ENCODE results near the gene TIMM10. TPM values are rescaled to one million over a fixed set of nuclear protein-coding genes. Genes with fewer than 3 reads are reported as not detected.

The TIMM10 gene, protein sequence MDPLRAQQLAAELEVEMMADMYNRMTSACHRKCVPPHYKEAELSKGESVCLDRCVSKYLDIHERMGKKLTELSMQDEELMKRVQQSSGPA
- total RNA-seq, result 22.7 and 34.0 TPM in 2 replicates

DNA sequence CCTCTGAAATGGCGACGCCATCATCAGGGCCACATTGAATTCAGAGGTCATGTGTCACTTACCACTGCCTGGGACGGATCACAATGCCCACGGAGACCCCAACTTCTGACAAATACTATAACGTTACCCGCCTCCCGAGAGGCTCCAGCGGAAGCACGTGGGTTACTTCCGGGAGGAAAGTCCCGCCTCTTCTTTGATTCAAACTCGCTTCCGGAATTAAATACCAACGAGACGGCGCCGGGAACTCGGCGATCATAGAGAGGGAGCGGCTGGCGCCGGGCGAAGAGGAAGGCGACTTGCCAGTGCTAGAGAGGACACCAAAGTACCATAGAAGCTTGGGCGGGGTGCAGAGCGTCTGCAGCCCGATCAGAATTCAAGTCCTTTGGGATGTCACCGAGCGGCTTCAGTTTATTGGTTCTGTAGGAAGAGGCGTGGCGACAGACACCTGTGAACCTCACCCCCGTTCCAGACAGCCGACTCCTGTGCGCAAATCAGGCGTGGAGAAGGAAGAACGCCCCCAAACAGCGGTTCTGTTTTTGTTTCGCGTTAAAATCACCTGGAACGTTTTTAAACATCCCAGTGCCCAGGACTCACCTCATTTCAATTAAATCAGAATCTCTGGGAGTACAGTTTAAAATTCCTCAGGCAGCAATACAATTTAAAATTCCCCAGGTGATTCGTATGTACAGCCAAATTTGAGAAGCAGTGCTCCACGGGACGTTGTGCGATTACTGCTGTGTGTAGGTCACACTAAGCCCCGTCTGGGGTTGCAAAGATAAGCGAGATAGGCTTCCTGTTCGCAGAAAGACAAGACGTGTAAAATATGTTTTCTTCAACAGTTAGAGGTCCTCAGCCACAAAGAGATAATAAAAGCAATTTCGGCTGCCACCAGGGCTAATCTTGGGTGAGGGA is at the start of gene TIMM10:
Gene TIMM10 (minus strand): TSS at position 159 of the 912 bp plus-strand sequence. CDS start 565 bp downstream, outside the sequence.

DNA sequence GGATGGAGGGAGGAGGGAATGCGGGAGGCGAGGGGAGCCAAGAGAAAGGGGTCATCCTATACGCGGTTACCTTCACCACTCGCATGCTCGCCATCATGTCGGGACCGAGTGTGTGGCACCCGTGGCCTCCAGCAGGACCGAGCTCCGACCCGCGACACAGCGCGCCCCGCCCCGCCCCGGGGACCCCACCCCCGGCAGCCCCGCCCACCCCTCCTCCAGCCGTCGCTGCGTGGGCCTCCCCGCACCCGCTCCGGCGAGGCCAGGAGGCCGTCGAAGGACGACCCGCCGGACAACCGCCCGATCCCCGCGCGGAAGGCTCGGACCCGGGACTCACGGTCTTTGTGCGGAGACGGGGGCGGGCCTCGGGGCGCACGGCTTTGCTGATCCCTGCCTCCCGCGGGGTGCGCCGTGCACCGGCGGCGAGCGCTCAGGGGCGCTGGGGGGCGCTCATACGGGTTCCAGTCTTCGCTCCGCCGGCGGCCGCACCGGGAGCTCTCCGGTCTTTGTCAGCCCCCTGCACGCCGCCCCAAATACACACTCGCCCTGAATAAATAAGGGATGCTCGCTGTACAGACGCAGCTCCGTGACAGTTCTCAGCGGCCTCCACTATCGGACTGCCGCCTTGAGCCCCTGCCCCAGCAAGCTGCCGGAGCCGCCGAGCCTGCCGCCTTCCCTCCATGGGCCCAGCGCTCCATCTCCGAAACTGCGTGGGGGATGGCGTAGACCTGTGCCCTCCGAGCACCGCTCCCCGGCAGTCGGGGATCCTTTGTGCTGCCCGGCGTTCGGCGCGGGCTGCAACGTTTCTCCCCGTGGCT is 37.2 kb upstream of the TIMM10 start, which contains the start of gene UBE2L6:
Gene UBE2L6 (minus strand): TSS at position 158 of the 815 bp plus-strand sequence. CDS start 61 bp downstream, at position 97.

DNA sequence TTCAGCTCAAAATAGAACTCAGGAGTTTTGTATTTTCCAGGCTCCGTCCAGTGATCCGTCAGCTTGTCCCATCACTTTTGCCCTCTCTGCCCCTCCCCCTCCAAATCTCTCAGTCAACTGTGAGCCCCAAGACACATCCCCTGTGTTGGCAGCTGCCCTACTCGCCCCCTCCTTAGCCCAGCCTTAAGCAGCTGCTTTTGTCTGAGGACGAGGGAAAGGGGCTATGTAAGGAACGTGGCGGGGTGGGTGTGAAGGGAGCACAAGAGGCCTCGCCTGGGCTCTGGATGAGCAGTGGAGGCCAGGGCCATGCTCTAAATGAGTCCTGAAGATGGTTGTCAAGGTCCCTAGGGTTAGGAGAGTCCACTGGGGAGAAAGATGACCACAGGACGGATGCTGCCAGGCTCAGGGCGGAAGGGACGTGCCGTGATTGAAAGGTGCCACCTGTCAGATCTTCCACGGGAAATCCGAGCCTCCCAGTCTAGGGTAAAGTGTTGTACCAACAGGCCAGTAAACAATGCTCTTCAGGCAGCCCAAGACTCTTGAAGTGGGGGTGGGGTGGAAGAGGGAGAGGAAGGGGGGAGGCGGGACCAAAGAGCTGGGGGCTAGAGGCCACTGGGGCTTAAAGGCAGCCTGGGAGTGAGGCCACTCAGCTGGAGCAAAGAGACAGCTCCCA is 6.5 kb upstream of the TIMM10 start, which contains the start of gene SMTNL1:
Gene SMTNL1 (plus strand): TSS at position 649 of the 673 bp plus-strand sequence. CDS start 5,048 bp downstream, outside the sequence.

DNA sequence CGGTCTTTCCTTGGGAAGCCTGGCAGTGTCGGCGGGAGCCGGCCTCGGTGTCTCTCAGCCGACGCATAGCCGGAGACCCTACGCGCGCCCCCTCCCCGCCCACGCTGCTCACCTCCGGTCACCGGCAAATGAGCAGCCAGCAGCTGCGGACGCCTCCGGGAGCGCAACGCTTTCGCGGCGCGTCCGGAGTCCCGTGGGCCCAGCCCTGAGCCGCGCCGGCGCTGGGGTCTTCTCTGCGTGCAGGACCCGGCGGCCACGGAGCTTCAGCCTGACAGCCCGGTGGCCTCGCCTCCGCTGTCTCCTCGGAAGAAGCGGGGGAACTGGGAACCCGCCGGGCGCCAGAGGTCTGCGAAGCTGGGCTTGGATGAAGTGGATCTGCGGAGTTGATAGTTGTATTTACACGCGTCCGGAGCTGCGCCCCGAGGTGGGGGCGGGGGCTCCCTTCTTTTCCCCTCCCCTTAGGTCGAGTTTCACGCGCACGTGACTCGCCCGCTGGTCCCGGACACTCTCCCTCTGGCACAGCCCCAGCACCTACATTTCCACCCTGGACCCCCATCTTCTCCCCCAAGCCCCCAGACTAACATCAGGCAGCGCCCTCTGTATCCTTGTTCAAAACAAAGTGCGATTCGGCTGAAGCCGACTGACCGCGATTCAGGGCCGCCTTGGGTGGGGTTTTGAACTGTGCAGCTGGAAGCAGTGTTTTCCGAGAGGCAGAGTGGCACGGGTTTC is 15.1 kb downstream of the TIMM10 start, which contains the start of gene SLC43A1:
Gene SLC43A1 (minus strand): TSS at position 371 of the 729 bp plus-strand sequence. CDS start 1,591 bp downstream, outside the sequence.

Small RNA genes within 50 kb of the gene (small RNA-seq; reads per million reads assigned to genes)
- not detected for gene RN7SL605P

Other genes with a start within 250 kb of the TIMM10 start
- gene TNKS1BP1, start 205.8 kb downstream of the TIMM10 start, total RNA-seq, result 102 and 105 TPM in 2 replicates
- gene SSRP1, start 194.9 kb downstream of the TIMM10 start, total RNA-seq, result 53.3 and 67.8 TPM in 2 replicates
- gene P2RX3, start 192.4 kb downstream of the TIMM10 start, total RNA-seq, result 0.11 and 0.13 TPM in 2 replicates
- gene PRG3, start 149.6 kb downstream of the TIMM10 start, total RNA-seq, result not detected in 2 replicates
- gene PRG2, start 140.1 kb downstream of the TIMM10 start, total RNA-seq, result 0.11 TPM in 1 of 2 replicates, not detected in the other
- 58.8 and 125 TPM in 2 replicates for gene SLC43A3, start 103.6 kb downstream of the TIMM10 start, total RNA-seq
- 0.39 TPM in 1 of 2 replicates, not detected in the other for gene RTN4RL2, start 70.2 kb downstream of the TIMM10 start, total RNA-seq
- gene SLC43A1, start 15.1 kb downstream of the TIMM10 start, total RNA-seq, result 12.0 and 14.5 TPM in 2 replicates
- not detected in 2 replicates for gene SMTNL1, start 6.8 kb upstream of the TIMM10 start, total RNA-seq
- 49.2 and 49.5 TPM in 2 replicates for gene UBE2L6, start 36.9 kb upstream of the TIMM10 start, total RNA-seq
- gene SERPING1, start 66.9 kb upstream of the TIMM10 start, total RNA-seq, result 19.6 and 31.0 TPM in 2 replicates
- 0.26 and 0.65 TPM in 2 replicates for gene YPEL4, start 119.2 kb upstream of the TIMM10 start, total RNA-seq
- 11.4 and 12.8 TPM in 2 replicates for gene CLP1, start 127.0 kb upstream of the TIMM10 start, total RNA-seq
- gene ZDHHC5, start 137.4 kb upstream of the TIMM10 start, total RNA-seq, result 42.3 and 44.3 TPM in 2 replicates
- gene MED19, start 181.5 kb upstream of the TIMM10 start, total RNA-seq, result 13.7 and 15.4 TPM in 2 replicates
- gene TMX2, start 181.8 kb upstream of the TIMM10 start, total RNA-seq, result 52.7 and 53.2 TPM in 2 replicates
- gene SELENOH, start 210.7 kb upstream of the TIMM10 start, total RNA-seq, result 59.8 and 69.5 TPM in 2 replicates
- not detected in 2 replicates for gene BTBD18, start 221.1 kb upstream of the TIMM10 start, total RNA-seq
- gene CTNND1, start 231.0 kb upstream of the TIMM10 start, total RNA-seq, result 121 and 135 TPM in 2 replicates

All from articular chondrocyte of knee joint (primary cell).